Sigmoid colon (tissue), 7 donors: ENCODE measurements around the gene LYVE1. TPM values are rescaled to one million over a fixed set of nuclear protein-coding genes. Genes with fewer than 3 reads are reported as not detected.

Experiments used
- DNase-seq: peaks from one replicate; pipeline ENCODE4 v3.0.0-alpha.2; 2019
- H3K27ac ChIP-seq, 4 donors: fragments of 200-600 bp; sonication (generic); one replicate each; pipeline ENCODE4 v1.5.1; 2016 to 2019; ENCODE audit warnings: mild to moderate bottlenecking in 1 of 4
- H3K27me3 ChIP-seq, 3 donors: fragments of 200-600 bp; sonication (generic); one replicate each; pipeline ENCODE4 v1.5.1; 2019; ENCODE audit warnings: mild to moderate bottlenecking in 1 of 3
- H3K36me3 ChIP-seq, 4 donors: fragments of 200-600 bp; sonication (generic); one replicate each; pipeline ENCODE4 v1.5.1; 2016 to 2019
- H3K4me1 ChIP-seq, 4 donors: fragments of 200-600 bp; sonication (generic); one replicate each; pipeline ENCODE4 v1.5.1; 2017 to 2019
- H3K4me3 ChIP-seq, 4 donors: fragments of 200-600 bp; sonication (generic); one replicate each; pipeline ENCODE4 v1.5.1; 2017 to 2019; ENCODE audit warnings: mild to moderate bottlenecking in 2 of 4, moderate library complexity in 1 of 4
- H3K9me3 ChIP-seq, 4 donors: fragments of 200-600 bp in 3 of 4; sonication (generic) in 3 of 4; one replicate each; pipeline versions ENCODE4 v1.5.1 to v1.6.1; 2013 to 2019
- EP300 ChIP-seq, 4 donors: sonication (generic); formaldehyde crosslinking; IDR thresholded peaks; one replicate each; pipeline ENCODE4 v1.6.1; 2017; ENCODE audit warnings: antibody characterized with exemption in 4 of 4
- POLR2A ChIP-seq, 2 donors: fragments of 450-650 bp; IDR thresholded peaks; one replicate each; pipeline ENCODE4 v1.6.1; 2016; ENCODE audit warnings: antibody characterized with exemption in 2 of 2, mild to moderate bottlenecking in 2 of 2, moderate library complexity in 2 of 2
- POLR2AphosphoS5 ChIP-seq, 4 donors: sonication (generic); formaldehyde crosslinking; IDR thresholded peaks; one replicate each; pipeline ENCODE4 v1.6.1; 2017; ENCODE audit warnings: antibody characterized with exemption in 4 of 4
- WGBS, 2 donors: extraction: QIAGEN DNeasy Blood & Tissue Kit; methylation state at CpG; one replicate each; pipeline ENCODE4 v1.1.7; 2013; 5-methylcytosine and 5-hydroxymethylcytosine counted together
- intact Hi-C: fragments of 100-400 bp; cut with DNase I; formaldehyde crosslinking; loops from one replicate; pipeline ENCODE4 v1.15.1; 2023
- polyA plus RNA-seq, 3 donors: library from polyadenylated mRNA; stranded (reverse); fragments of 200-250 nt; gene quantifications; one replicate each; pipeline ENCODE4 v1.2.3, GENCODE V29; 2013
- total RNA-seq, 4 donors: library from RNA; depleted of rRNA; stranded (reverse); fragments of >200 nt; gene quantifications; one replicate each; pipeline ENCODE4 v1.1.0, GENCODE V29; 2016
- TF ChIP-seq, protein P1 (sequence below), 4 experiments: fragments of 450-650 bp in 3 of 4; fragments of 200-600 bp in 1 of 4; IDR thresholded peaks; one replicate each; pipeline ENCODE4 v1.5.1; 2016 to 2019; ENCODE audit warnings: antibody characterized with exemption in 4 of 4, mild to moderate bottlenecking in 3 of 4, moderate library complexity in 2 of 4
- donor health status: healthy with polysubstance abuse.
- donor health status: Bipolar disorder and iron deficiency.
- donor health status: healthy.

Gene LYVE1
- total and polyA plus RNA-seq, 7 donors, result 21.3 to 158 (median 41.5) TPM

DNA sequence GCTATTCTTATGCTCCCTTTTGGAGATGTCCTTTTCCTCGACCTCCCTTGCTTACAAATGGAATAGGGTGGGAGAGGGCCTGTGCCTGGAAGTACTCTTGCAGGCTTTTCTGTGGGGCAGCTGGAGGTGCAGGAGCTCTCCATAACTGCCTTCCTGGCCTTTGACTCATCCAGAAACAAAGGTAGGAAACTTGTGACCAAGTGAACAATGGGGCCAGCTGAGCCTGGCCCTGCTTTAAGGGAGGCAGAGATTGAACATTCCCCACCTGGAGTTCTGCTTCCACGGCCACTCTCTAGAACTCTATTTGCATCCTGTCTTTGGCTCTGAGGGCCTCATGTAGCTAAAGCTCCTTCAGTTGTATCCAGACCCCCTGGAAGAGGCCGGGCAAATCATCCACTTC lies 5.1 kb upstream of the LYVE1 start:
- TF ChIP-seq, protein P1, sequence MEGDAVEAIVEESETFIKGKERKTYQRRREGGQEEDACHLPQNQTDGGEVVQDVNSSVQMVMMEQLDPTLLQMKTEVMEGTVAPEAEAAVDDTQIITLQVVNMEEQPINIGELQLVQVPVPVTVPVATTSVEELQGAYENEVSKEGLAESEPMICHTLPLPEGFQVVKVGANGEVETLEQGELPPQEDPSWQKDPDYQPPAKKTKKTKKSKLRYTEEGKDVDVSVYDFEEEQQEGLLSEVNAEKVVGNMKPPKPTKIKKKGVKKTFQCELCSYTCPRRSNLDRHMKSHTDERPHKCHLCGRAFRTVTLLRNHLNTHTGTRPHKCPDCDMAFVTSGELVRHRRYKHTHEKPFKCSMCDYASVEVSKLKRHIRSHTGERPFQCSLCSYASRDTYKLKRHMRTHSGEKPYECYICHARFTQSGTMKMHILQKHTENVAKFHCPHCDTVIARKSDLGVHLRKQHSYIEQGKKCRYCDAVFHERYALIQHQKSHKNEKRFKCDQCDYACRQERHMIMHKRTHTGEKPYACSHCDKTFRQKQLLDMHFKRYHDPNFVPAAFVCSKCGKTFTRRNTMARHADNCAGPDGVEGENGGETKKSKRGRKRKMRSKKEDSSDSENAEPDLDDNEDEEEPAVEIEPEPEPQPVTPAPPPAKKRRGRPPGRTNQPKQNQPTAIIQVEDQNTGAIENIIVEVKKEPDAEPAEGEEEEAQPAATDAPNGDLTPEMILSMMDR (IDR thresholded peaks at IDR 0.05), result no peak
- TF ChIP-seq EP300 (IDR thresholded peaks at IDR 0.05) (no peak), POLR2AphosphoS5 (IDR thresholded peaks at IDR 0.05) (no peak)

GRCh38 chr11:10573028-10573427 lies 4.6 kb upstream of the LYVE1 start:
- no peaks in the 10 kb centered on the region for H3K27me3 ChIP-seq
- H3K36me3 ChIP-seq, result peaks cover 21 to 51% (median 36%) of the 10 kb centered on the region in 4 donors
- DNase-seq, result no peak
- intact Hi-C loops, result no loop called here
- TF ChIP-seq, protein P1 (IDR thresholded peaks at IDR 0.05), result no peak
- TF ChIP-seq POLR2AphosphoS5 (IDR thresholded peaks at IDR 0.05) (no peak), POLR2A (IDR thresholded peaks at IDR 0.05) (no peak), EP300 (IDR thresholded peaks at IDR 0.05) (no peak)
- H3K9me3 ChIP-seq, result no peaks in the 10 kb centered on the region
- no peak overlapping the region for H3K4me3 ChIP-seq
- H3K27ac ChIP-seq, result peak overlapping the region in 1 of 4 donors; percentile 46
- peaks cover 0 to 4% (median 0%) of the 10 kb centered on the region in 4 donors for H3K4me1 ChIP-seq

More for the DNA sequence above, 5.1 kb upstream of the LYVE1 start:
- Histone ChIP-seq H3K27ac (peak overlapping the region in 1 of 4 donors; percentile 46), H3K27me3 (no peaks in the 10 kb centered on the region), H3K36me3 (peaks cover 21 to 57% (median 40%) of the 10 kb centered on the region in 4 donors), H3K9me3 (no peaks in the 10 kb centered on the region), H3K4me1 (peaks cover 0 to 4% (median 1%) of the 10 kb centered on the region in 4 donors), H3K4me3 (no peak overlapping the region)
- DNase-seq, result no peak
- intact Hi-C loops, result no loop called here
- WGBS, 2 donors, result 77 to 81% methylated on average over 3 of the region's 3 CpGs

DNA sequence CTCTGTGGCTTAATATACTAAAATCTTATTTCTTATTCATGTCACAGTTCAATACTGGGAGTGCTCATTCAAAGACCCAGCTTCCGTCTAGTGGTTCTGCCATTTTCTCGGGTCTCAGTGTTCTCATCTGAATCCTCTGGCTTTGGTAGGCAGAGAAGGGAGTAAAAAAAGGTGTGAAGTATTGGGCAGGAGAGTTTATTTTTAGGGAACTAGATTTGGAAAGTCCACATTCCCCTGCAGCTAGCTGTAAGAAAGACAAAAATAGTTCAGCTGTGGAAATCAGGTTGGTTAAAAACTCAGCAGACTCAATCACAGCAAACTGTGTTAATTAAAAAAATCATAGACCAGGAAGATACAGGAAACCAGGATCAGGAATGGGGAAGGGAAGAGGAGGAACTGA lies 4.1 kb upstream of the LYVE1 start:
- TF ChIP-seq POLR2AphosphoS5 (IDR thresholded peaks at IDR 0.05) (no peak), POLR2A (IDR thresholded peaks at IDR 0.05) (no peak), EP300 (IDR thresholded peaks at IDR 0.05) (no peak)
- TF ChIP-seq, protein P1 (IDR thresholded peaks at IDR 0.05), result no peak
- Histone ChIP-seq H3K27ac (peak overlapping the region in 1 of 4 donors; percentile 46), H3K4me3 (no peak overlapping the region), H3K27me3 (no peaks in the 10 kb centered on the region), H3K4me1 (peaks cover 0 to 4% (median 0%) of the 10 kb centered on the region in 4 donors), H3K9me3 (no peaks in the 10 kb centered on the region), H3K36me3 (peaks cover 18 to 47% (median 32%) of the 10 kb centered on the region in 4 donors)
- WGBS, 2 donors, result 90 to 97% methylated on average over 2 of the region's 2 CpGs
- intact Hi-C loops, result no loop called here
- DNase-seq, result no peak

- no peak for DNase-seq
- H3K27ac ChIP-seq, result peak overlapping the region; percentile 28 to 53 (median 42)
- H3K27me3 ChIP-seq, result no peaks in the 10 kb centered on the region
- H3K9me3 ChIP-seq, result no peaks in the 10 kb centered on the region
- TF ChIP-seq POLR2A (IDR thresholded peaks at IDR 0.05) (no peak), POLR2AphosphoS5 (IDR thresholded peaks at IDR 0.05) (no peak), EP300 (IDR thresholded peaks at IDR 0.05) (no peak)
- TF ChIP-seq, protein P1 (IDR thresholded peaks at IDR 0.05), result no peak
- no peaks in the 10 kb centered on the region for H3K36me3 ChIP-seq
- H3K4me1 ChIP-seq, result no peaks in the 10 kb centered on the region
- peak overlapping the region in 3 of 4 donors; percentile 1 to 29 (median 22) for H3K4me3 ChIP-seq
- intact Hi-C loops, result no loop called here
- 90 to 98% methylated on average over 2 of the region's 2 CpGs for WGBS, 2 donors
Observed at GRCh38 chr11:10567446-10567845, 1.0 kb downstream of the LYVE1 start.
